HG03159 (cell line): ENCODE measurements around the gene SLC35F1.
A peak's percentile ranks its signal among the peaks of the same experiment; 100 is the strongest.

Experiments used
- ATAC-seq: cut with Tn5 transposase; IDR thresholded peaks from one replicate; pipeline ENCODE4 v1.9.1; 2021; ENCODE audit warnings: mild to moderate bottlenecking, moderate library complexity; ENCODE audit not compliant: unreplicated experiment

Gene SLC35F1

DNA sequence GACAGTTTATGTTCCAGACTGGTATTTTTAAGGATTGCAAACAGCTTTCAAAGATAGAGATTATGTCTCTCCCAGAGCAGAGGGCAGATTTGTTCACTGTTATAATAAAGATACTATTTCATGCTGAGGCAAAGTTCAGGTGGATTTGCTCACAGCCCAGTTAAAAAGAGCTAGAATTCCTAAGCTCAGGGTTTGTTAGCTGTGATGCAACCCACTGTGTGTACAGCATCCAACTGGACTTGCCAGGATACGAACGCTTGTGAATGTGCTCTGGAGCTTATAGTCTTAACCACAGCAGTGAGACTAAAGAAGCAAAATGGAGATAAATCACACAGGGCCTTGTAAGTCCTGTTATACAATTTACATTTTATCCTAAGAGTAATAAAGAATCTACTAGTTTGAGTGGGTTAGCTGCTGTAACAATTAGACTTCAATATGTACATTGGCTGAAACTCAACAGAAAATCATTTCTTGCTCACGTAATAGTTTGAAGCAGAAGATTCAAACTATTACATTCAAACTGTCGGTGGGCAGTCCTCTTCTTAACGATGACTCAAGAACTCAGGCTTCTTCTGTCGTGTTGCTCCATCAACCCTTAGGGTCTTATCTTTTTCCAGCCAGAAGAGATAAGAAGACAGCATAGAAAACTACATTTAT is 437.1 kb downstream of the SLC35F1 start:
- ATAC-seq, result no peak

DNA sequence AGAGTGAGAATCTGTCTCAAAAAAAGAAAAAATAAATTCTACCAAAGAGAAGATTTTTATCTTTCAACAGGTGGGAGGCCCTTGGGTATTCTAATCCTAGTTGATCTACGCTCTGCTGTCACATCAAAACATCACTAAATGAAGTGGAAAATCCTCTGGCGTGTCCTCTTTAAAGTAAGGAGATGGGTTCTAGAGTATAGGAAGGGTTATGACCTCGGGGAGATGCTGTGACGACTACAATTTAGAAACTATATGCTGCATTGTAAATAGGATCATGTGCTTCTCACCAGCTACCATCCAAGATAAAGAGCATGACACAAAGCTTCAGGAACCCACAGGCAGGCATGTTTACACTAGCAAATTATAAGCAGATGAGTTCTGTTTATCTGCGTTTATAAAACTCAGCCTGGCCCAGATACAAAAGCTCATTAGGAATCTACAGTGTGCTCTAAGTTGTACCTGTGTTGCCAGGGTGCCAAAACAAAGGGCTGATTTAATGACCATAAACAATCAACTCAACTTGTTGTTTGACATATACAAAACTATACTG is 443.9 kb downstream of the SLC35F1 start:
- no peak for ATAC-seq

DNA sequence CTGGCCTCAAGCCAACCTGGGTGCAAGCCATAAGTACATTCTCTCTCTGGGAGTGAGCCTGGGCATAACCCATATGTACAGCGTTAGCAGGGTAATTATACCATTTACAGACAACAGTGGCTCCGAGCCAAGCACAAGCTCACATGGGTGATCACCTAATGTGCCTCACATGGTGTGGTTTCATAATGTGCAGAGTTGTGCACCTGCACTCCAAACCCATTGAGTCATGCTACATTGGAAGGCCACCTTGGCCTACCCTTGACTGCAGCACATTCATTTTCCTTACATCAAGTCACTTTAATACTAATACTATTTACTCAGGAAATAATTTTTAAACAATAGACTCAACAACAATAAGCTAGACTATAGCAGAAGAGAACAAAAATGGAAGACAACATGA is 446.5 kb downstream of the SLC35F1 start:
- no peak for ATAC-seq

DNA sequence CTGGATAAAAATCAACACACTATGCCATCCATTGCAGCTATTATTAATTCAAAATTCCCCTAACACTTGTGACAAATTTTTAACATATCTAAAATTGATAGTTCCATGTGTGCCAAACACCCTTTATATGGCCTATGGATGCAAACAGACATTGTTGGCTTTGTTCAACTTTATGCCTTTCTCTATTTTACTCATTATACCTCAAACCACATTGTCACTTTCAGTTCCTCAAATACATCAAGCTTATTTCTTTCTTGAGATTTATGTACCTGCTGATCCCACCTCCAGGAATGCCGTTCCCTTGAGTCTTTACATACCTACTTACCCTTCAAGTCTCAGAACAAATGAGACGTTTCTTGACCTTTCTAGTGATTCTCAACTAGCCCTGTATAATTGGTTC is 447.6 kb downstream of the SLC35F1 start:
- ATAC-seq, result peak; percentile 99

DNA sequence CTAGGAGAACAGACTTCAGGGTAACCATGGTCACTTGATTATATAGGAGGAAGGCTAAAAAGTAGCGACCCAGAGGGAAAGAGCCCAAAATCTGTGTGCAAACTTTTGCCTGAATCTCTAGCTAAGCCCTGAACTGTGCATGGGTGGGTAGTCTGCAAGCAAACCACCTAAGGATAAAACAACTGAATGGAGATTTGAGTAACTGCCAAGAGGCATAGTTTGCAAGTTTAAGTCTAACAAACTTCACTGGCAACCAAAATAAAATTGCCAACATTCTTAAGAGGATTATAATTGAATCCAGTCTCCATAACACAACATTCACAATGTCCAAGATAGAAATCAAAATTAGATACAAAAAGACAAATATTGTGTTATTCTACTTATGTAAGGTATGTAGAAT is 449.0 kb downstream of the SLC35F1 start:
- no peak for ATAC-seq

DNA sequence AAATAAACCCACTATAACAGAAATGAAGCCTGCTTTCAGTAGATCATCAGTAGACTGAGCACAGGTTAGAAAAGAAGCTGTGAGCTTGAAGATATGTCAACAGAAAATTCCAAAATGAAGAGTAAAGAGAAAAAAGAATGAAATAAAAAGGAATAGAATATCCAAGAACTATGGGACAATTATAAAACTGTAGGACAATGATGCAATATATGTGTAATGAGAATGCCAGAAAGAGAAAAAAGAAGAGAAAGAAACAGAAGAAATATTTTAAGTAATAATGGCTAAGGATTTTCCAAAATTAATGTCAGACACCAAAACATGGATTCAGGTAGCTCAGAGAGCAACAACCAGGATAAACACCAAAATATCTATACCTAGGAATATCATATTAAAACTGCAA is 449.6 kb downstream of the SLC35F1 start:
- no peak for ATAC-seq
